ENCODE results near the gene SPATA19.
A peak's percentile ranks its signal among the peaks of the same experiment; 100 is the strongest.

The SPATA19 gene

DNA sequence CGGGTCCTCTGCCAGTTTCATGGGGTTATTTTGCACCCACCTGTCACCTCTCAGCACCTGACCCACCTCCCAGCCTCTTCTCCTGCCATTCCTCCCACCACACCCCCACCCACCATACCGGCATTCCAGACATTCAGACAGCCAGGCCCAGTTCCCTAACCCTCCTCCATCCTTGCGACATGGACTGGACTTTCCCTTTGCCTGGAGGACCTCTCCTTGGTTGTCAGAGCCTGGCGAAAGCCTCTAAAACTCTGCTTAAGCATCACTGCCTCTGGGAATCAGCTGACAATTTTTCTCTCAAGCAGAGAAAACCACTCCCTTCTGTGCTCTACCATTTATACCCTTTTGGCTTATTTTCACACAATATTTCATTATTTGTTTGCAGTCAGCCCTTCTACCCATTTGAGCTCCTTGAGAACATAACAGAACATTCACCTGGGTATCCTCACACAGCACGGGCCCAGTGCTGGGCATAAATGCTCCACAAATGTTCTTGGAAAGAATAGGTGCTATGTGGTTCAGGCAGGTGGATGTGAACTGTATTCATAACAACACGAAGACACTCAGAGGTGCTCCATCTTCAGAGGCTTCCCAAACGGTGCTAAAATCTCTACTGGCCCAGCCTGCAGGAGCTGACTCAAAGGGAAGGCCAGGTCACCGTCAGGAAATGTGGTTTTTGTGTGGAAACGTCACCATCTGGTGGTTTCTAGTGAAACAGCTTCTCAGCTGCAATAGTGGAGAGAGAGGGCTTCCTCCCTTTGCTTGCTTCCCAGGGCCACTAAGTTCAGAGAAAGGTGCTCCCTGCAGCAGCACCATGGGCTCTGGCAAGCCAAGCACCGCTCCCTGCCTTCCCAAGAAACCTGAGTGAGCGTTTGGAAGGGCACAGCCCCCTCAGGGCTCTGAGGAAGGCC, 10.4 kb downstream of the SPATA19 start:
- peak; percentile 76 for TF ChIP-seq RAD21 (IDR thresholded peaks at IDR 0.05; ENCODE audit: low read depth)
- TF ChIP-seq TCF12 (IDR thresholded peaks at IDR 0.05; ENCODE audit: low read depth), result no peak
- no peak for TF ChIP-seq EP300 (IDR thresholded peaks at IDR 0.05; ENCODE audit: borderline replicate concordance)
- no peak for TF ChIP-seq TEAD4 (IDR thresholded peaks at IDR 0.05)
- TF ChIP-seq ZBTB7A (IDR thresholded peaks at IDR 0.05; ENCODE audit: low read depth), result no peak
- TF ChIP-seq, protein P1, sequence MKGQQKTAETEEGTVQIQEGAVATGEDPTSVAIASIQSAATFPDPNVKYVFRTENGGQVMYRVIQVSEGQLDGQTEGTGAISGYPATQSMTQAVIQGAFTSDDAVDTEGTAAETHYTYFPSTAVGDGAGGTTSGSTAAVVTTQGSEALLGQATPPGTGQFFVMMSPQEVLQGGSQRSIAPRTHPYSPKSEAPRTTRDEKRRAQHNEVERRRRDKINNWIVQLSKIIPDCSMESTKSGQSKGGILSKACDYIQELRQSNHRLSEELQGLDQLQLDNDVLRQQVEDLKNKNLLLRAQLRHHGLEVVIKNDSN (IDR thresholded peaks at IDR 0.05), result no peak
- no peak for TF ChIP-seq FOXM1 (IDR thresholded peaks at IDR 0.05; ENCODE audit: borderline replicate concordance, low read depth)

DNA sequence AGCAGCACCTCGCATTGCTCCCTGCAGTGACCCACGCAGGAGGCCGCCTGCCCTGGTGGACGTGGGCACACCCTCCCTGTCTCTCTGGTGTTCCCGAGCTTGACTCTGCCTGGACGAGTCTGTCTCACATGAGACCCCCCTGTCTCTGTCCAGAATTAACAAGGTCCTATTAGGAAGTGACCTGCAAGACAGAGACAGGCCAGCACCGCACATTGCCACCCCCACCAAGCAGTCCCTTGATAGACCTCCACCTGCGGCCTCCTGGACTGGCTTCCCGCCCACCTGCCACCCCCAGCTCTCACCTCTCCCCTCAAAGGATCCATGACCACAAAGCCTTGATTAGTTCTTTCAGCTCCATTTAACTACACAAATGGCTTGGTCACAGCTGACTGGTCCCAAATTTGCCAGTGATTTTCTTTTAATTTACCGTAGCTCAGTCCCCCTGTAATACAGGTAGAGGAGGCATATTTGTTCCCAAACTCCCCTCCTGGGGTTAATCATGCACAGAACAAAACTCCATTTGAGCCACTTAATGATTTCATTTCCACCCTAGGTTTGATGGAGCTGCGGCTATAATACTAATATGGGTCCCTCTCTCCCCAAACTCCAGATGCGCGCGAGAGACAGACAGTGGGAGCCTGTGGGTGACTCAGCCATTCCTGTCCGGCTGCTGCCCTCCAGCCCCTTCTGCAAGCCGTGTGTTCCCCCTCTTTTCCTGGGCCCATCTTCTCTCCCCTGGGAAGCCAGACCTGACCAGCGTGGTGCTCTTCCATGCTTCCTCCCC, 11.2 kb downstream of the SPATA19 start:
- TF ChIP-seq NFIC (IDR thresholded peaks at IDR 0.05) (no peak), YY1 (IDR thresholded peaks at IDR 0.05; ENCODE audit: low read depth) (no peak), TAF1 (IDR thresholded peaks at IDR 0.05; ENCODE audit: low read depth) (no peak), FOXM1 (IDR thresholded peaks at IDR 0.05; ENCODE audit: borderline replicate concordance, low read depth) (no peak), EP300 (IDR thresholded peaks at IDR 0.05; ENCODE audit: borderline replicate concordance) (no peak), TEAD4 (IDR thresholded peaks at IDR 0.05) (no peak), CEBPB (IDR thresholded peaks at IDR 0.05) (no peak), RAD21 (IDR thresholded peaks at IDR 0.05; ENCODE audit: low read depth) (no peak), TCF12 (IDR thresholded peaks at IDR 0.05; ENCODE audit: low read depth) (no peak), CREB1 (IDR thresholded peaks at IDR 0.05; ENCODE audit: low read depth) (no peak), MAX (IDR thresholded peaks at IDR 0.05) (no peak), EGR1 (IDR thresholded peaks at IDR 0.05) (no peak)
- TF ChIP-seq, protein P1 (IDR thresholded peaks at IDR 0.05), result no peak

DNA sequence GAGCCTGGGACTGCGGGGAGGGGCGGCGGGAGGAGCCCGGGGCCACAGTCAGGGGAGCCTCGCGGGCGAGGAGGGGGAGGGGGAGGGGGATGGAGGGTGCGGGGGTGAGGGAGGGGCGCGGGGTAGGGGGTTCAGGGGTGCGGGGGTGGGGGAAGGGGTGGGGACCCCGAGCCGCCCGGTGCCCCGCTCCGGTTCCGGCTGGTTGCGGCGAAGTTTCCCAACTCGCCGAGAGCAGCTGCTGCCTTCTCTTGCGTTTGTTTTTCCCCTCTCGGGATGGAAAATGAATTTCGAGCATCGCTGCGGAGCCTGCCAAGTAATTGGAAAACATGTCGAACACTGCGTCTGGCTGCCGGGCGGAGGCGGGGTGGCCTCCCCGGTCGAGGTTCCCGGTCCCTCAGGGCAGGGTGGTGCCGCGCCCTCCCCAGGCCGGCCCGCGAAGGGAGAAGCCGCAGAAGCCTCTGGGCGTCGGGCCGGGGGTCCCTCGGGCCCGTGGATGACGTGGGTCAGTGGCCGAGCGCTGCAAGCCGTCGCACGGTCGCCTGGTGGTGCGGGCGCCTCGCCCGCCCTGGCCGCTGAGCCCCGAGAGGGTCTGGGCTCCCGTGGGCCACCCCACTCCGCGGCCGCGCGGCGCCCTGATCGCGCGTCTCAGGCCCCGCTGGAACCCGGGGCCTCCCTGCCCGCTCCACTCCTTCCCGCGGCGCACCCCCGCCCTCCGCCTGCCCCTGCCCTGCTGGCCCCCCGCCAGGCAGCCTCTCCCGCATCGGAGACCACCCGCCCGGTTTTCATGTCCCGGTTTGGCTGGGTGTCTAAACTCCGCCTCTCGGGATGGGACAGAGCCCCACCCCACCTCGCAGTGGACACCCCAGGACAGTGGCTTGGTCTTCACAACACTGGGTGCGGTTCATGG, 12.1 kb downstream of the SPATA19 start:
- no peak for TF ChIP-seq CEBPB (IDR thresholded peaks at IDR 0.05)

DNA sequence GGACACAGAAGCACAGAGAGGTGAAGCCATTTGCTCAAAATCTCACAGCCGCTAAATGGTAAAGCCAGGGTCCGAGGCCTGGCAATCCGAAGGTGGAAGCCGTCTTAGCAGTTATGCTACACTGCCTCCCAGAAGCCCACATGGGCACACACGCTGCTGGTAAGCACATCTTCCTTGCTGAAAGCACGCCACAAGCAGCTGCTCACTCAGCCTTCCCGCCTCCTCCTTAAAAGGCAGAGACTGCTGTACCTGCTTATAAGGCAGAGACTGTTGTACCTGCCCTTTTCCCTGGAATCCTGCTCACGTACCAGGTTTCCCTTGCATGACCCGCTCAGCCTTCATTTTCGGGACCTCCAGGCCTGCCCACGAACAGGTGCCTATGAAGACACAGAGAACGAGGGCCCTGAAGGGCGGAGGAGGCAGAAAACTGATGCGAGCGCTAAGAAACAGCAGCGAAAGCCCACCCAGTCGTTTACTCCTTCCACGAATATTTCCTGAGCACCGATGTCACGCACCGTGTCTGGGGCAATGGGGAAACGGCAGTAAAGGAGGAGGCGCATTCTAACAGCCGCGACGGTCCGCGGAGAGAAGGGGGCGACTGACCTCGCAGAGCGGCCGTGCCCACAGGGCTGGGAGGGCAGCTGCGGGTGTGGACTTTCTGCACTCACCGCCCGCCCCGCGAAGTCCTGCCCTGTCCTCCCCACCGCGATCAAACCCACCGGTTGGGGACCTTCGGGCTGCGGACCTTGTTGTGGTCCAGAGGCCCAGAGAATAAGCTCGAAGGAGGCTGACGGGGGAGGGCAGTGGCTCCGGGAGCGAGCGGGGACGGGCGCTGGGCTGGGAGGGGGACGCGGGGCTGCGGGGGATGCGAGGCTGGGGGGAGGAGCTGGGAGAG, 13.0 kb downstream of the SPATA19 start:
- TF ChIP-seq, protein P1 (IDR thresholded peaks at IDR 0.05), result no peak
- TF ChIP-seq FOXM1 (IDR thresholded peaks at IDR 0.05; ENCODE audit: borderline replicate concordance, low read depth) (no peak), CEBPB (IDR thresholded peaks at IDR 0.05) (no peak), NFIC (IDR thresholded peaks at IDR 0.05) (no peak)

GRCh38 chr11:133830931-133831907, 14.1 kb downstream of the SPATA19 start:
- TF ChIP-seq TCF12 (IDR thresholded peaks at IDR 0.05; ENCODE audit: low read depth) (no peak), YY1 (IDR thresholded peaks at IDR 0.05; ENCODE audit: low read depth) (no peak), RAD21 (IDR thresholded peaks at IDR 0.05; ENCODE audit: low read depth) (peak; percentile 26; the same call in 1 of the 2 replicates), NFIC (IDR thresholded peaks at IDR 0.05) (no peak), FOXM1 (IDR thresholded peaks at IDR 0.05; ENCODE audit: borderline replicate concordance, low read depth) (no peak)
- TF ChIP-seq, protein P1 (IDR thresholded peaks at IDR 0.05), result no peak
- TF ChIP-seq, protein P2, sequence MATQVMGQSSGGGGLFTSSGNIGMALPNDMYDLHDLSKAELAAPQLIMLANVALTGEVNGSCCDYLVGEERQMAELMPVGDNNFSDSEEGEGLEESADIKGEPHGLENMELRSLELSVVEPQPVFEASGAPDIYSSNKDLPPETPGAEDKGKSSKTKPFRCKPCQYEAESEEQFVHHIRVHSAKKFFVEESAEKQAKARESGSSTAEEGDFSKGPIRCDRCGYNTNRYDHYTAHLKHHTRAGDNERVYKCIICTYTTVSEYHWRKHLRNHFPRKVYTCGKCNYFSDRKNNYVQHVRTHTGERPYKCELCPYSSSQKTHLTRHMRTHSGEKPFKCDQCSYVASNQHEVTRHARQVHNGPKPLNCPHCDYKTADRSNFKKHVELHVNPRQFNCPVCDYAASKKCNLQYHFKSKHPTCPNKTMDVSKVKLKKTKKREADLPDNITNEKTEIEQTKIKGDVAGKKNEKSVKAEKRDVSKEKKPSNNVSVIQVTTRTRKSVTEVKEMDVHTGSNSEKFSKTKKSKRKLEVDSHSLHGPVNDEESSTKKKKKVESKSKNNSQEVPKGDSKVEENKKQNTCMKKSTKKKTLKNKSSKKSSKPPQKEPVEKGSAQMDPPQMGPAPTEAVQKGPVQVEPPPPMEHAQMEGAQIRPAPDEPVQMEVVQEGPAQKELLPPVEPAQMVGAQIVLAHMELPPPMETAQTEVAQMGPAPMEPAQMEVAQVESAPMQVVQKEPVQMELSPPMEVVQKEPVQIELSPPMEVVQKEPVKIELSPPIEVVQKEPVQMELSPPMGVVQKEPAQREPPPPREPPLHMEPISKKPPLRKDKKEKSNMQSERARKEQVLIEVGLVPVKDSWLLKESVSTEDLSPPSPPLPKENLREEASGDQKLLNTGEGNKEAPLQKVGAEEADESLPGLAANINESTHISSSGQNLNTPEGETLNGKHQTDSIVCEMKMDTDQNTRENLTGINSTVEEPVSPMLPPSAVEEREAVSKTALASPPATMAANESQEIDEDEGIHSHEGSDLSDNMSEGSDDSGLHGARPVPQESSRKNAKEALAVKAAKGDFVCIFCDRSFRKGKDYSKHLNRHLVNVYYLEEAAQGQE (IDR thresholded peaks at IDR 0.05; ENCODE audit: low read depth), result no peak
